Measurements from ENCODE around the gene AJAP1. TPM values are rescaled to one million over a fixed set of nuclear protein-coding genes. Genes with fewer than 3 reads are reported as not detected.

The AJAP1 gene
- total RNA-seq, 1 donor from 2014 or later, result 0.17 TPM

DNA sequence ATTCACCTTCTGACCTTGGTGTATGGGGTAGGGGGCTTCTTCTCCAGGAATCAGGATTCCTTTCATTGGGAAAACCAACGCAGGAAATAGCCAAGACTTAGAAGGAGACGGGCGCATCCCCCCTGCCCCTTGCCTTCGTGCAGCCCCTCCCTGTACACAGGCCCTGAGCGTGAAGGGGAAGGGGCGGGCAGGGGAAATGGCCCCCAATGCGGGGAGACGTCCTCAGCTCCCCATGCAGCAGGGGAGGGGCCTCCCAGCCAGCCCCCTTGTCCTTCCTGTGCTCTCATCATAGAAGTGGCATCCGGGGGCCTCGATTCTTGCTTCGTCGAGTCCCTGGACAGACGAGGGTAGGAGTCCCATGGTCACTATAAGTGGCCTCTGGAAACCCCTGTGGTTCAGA, 116.9 kb downstream of the AJAP1 start:
- TF ChIP-seq, protein P1, sequence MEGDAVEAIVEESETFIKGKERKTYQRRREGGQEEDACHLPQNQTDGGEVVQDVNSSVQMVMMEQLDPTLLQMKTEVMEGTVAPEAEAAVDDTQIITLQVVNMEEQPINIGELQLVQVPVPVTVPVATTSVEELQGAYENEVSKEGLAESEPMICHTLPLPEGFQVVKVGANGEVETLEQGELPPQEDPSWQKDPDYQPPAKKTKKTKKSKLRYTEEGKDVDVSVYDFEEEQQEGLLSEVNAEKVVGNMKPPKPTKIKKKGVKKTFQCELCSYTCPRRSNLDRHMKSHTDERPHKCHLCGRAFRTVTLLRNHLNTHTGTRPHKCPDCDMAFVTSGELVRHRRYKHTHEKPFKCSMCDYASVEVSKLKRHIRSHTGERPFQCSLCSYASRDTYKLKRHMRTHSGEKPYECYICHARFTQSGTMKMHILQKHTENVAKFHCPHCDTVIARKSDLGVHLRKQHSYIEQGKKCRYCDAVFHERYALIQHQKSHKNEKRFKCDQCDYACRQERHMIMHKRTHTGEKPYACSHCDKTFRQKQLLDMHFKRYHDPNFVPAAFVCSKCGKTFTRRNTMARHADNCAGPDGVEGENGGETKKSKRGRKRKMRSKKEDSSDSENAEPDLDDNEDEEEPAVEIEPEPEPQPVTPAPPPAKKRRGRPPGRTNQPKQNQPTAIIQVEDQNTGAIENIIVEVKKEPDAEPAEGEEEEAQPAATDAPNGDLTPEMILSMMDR (conservative IDR thresholded peaks at IDR 0.05; ENCODE audit: low read depth, low read length), result no peak
- DNase-seq (ENCODE audit: low read depth), result no peak
- H3K4me3 ChIP-seq (ENCODE audit: low read depth, low read length), result no peak overlapping the region

DNA sequence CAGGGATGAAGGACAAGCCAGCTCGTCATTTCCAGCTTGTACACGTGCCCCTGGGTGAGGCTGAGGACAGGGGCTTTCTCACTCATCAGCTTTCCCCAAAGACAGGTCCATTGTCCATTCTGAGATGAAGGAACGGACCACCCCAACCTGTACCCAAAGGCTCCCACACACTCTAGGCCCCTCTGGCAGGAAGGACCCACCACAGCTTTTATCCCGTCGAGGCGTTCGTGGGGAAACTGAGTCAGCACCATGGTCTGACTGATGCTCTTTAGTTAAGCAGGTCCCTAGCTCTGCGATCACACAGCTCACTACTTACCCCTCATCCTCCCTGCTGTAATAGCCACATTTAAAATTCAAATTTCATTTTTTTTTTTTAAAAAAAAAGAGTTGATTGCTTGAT, 117.3 kb downstream of the AJAP1 start:
- TF ChIP-seq, protein P1 (conservative IDR thresholded peaks at IDR 0.05; ENCODE audit: low read depth, low read length), result no peak
- H3K4me3 ChIP-seq (ENCODE audit: low read depth, low read length), result no peak overlapping the region
- no peak for DNase-seq (ENCODE audit: low read depth)

DNA sequence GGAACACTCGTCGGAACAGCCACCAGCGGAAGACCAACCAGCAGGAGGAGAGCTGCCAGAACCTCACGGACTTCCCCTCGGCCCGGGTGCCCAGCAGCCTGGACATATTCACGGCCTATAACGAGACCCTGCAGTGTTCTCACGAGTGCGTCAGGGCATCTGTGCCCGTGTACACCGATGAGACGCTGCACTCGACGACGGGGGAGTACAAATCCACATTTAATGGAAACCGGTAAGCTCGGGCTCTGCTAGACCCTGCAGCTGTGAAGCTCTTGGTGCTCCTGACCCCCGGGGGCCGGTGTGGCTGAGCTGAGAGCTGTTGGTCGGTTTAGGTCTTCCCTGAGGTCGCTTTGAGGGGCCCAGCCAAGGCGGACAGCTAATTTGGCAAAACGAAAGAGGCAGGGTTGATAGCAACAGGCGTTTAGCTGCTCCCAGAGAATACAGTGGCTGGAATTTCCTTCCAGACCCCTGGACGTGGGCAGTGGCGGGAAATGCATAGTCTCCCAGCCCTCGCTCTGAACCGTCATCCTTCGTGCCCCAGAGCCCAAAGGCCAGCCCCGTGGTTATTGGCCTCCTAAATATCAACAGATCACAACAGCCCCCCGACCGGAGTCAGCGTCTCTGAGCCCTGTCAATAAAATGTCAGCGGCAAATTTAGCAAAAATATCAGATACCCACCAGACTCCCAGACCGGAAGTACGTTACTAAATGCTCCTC, 118.0 kb downstream of the AJAP1 start:
- TF ChIP-seq, protein P1 (conservative IDR thresholded peaks at IDR 0.05; ENCODE audit: low read depth, low read length), result no peak
- no peak for DNase-seq (ENCODE audit: low read depth)
- H3K4me3 ChIP-seq (ENCODE audit: low read depth, low read length), result no peak overlapping the region

DNA sequence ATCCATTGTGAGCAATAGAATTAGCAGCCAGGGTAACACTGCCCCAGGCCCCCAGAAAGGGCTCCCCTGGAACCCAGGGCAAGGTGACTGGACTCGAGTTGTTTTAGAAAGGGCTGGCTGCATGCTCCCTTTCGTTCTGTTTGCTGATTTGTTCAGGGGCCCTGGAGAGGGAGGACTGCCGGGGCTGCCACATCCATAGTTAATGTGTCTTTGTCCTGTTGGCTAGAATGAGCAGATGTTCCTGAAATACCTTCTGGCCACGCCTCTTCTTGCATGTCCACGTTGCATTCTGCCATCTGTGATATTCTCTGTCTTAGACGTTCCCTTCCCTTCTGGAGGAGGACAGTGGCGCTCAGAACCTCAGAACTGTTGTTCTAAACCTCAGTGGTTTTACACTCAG, 118.8 kb downstream of the AJAP1 start:
- no peak for DNase-seq (ENCODE audit: low read depth)
- TF ChIP-seq, protein P1 (conservative IDR thresholded peaks at IDR 0.05; ENCODE audit: low read depth, low read length), result no peak
- H3K4me3 ChIP-seq (ENCODE audit: low read depth, low read length), result no peak overlapping the region

DNA sequence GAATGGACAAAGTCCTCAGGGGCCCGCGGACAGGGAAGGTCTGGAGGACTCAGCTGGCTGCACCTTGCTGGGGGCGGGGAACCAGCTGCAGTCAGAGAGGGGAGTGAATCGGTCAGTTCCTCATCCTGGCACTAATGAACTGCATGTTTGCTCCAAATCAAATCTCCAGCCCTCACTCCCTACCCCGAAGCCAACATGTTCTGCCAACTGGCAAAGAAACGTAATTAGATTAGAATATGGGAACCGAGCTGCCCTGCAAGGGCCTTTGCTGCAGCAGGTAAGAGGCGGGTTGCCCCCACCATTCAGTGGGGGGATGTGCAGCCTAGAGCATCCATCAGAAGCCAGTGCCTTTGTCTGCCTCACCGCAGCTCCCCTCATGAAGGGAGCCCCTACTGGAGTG, 121.1 kb downstream of the AJAP1 start:
- TF ChIP-seq, protein P1 (conservative IDR thresholded peaks at IDR 0.05; ENCODE audit: low read depth, low read length), result no peak
- no peak overlapping the region for H3K4me3 ChIP-seq (ENCODE audit: low read depth, low read length)

DNA sequence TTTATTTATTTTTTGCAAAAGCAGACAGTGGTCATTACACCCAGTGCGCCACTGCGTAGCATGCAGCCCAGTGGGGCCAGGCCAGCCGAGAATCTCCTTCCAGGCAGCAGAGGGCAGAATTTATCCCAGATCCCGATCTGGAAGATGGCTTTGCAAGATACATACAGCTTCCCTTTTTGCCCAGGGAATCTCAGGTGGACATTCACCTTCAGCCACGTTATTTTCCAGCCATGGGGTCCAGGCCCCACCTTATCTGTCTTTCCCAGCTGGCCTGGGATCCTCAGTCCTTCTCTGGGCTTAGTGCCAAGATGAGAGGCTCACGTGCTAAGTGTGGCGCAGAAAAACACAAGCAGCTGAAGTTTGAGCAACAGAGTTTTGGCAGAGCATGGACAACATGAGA, 123.6 kb downstream of the AJAP1 start:
- TF ChIP-seq, protein P1 (conservative IDR thresholded peaks at IDR 0.05; ENCODE audit: low read depth, low read length), result peak; percentile 57
- H3K4me3 ChIP-seq (ENCODE audit: low read depth, low read length), result no peak overlapping the region
- DNase-seq (ENCODE audit: low read depth), result no peak

More for the DNA sequence above, 121.1 kb downstream of the AJAP1 start:
- no peak for DNase-seq (ENCODE audit: low read depth)

DNA sequence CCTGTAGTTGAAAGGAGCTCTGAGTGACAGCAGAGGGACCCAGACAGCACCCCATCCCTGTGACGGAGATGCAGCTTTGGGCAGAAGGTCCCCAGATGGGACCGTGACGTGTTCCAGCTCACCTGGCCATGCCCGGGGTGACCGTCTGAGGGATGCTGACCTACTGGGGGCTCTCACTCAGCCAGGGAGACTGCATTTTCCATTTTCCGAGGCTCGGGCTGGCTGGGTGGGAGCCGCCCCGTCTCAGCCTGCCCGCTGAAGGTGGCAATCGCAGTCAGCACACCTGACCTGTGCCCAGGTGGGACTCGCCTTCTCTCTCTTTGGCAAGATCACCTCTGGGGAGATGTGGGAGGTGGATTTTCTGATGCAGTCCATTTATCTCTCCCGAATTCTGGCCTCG, 127.2 kb downstream of the AJAP1 start:
- TF ChIP-seq, protein P1 (conservative IDR thresholded peaks at IDR 0.05; ENCODE audit: low read depth, low read length), result no peak
- no peak overlapping the region for H3K4me3 ChIP-seq (ENCODE audit: low read depth, low read length)
- no peak for DNase-seq (ENCODE audit: low read depth)
